MM.1S (cell line): ENCODE results near the gene CYBRD1.

ENCODE experiments used
- CTCF ChIP-seq: fragments of 300-600 bp; sonication (generic); IDR thresholded peaks from 2 replicates; pipeline ENCODE4 v1.5.1; 2016; ENCODE audit warnings: antibody characterized with exemption, low read length, mixed read lengths
- EZH2 ChIP-seq: fragments of 300-600 bp; sonication (generic); optimal IDR thresholded peaks from 2 replicates; pipeline ENCODE3; 2017; ENCODE audit warnings: low read depth, mild to moderate bottlenecking, antibody characterized with exemption, low read length, mixed read lengths
- EZH2phosphoT487 ChIP-seq: fragments of 300-600 bp; sonication (generic); IDR thresholded peaks from 2 replicates; pipeline ENCODE4 v1.6.1; 2018; ENCODE audit warnings: antibody characterized with exemption, low read length

- TF ChIP-seq CTCF: no peak
- TF ChIP-seq EZH2: no peak
- TF ChIP-seq EZH2phosphoT487: no peak
Measured at GRCh38 chr2:171531291-171531690, 9.0 kb downstream of the CYBRD1 start.
